A673 (cell line): Measurements from ENCODE around the gene MORF4L2. TPM values are rescaled to one million over a fixed set of nuclear protein-coding genes. Genes with fewer than 3 reads are reported as not detected.

Source experiments
- BruUV-seq: library from RNA; stranded (reverse); fragments of 400-500 nt; replicated peaks from 2 replicates; lab custom pipeline; 2021; lab: Mats Ljungman, UMichigan
- CTCF ChIA-PET: fragments of 300-600 bp; sonication (Branson Sonifier 250); formaldehyde crosslinking; loops from one replicate; lab custom pipeline; 2022; ENCODE audit warnings: antibody characterized with exemption; lab: Charles Lee
- POLR2A ChIA-PET: fragments of 300-600 bp; sonication (Branson Sonifier 250); formaldehyde crosslinking; loops from one replicate; lab custom pipeline; 2022; ENCODE audit warnings: antibody characterized with exemption; ENCODE audit not compliant: low non-redundant PET; lab: Charles Lee
- DNase-seq: peaks from one replicate; pipeline ENCODE4 v3.0.0-alpha.2; 2015; ENCODE audit warnings: low spot score
- H3K27ac ChIP-seq: fragments of 200-600 bp; sonication (generic); 2 replicates; pipeline ENCODE4 v1.5.1; 2016; ENCODE audit warnings: mixed run types, low read depth, mild to moderate bottlenecking, mixed read lengths, antibody characterized with exemption, low read length; ENCODE audit not compliant: poor library complexity, severe bottlenecking
- H3K27me3 ChIP-seq: fragments of 200-600 bp; sonication (generic); replicated peaks from 2 replicates; pipeline ENCODE4 v1.6.1; 2017; ENCODE audit warnings: mixed run types, low read depth, mild to moderate bottlenecking, mixed read lengths, antibody characterized with exemption, low read length; ENCODE audit not compliant: insufficient read depth, poor library complexity
- H3K36me3 ChIP-seq: fragments of 200-600 bp; sonication (generic); 2 replicates; pipeline ENCODE4 v1.6.1; 2016; ENCODE audit warnings: mixed run types, mild to moderate bottlenecking, mixed read lengths, antibody characterized with exemption, low read length; ENCODE audit not compliant: insufficient read depth, poor library complexity, severe bottlenecking
- H3K4me1 ChIP-seq: fragments of 200-600 bp; sonication (generic); 2 replicates; pipeline ENCODE4 v1.6.1; 2017; ENCODE audit warnings: mixed run types, mild to moderate bottlenecking, mixed read lengths, antibody characterized with exemption, low read length; ENCODE audit not compliant: insufficient read depth, poor library complexity, severe bottlenecking
- H3K4me3 ChIP-seq: fragments of 200-600 bp; sonication (generic); 2 replicates; pipeline ENCODE4 v1.5.1; 2016; ENCODE audit warnings: low read depth, mixed run types, mild to moderate bottlenecking, mixed read lengths, low read length; ENCODE audit not compliant: poor library complexity, severe bottlenecking
- H3K9me3 ChIP-seq: fragments of 200-600 bp; sonication (generic); 2 replicates; pipeline ENCODE4 v1.6.1; 2016; ENCODE audit warnings: mixed run types, low read depth, mild to moderate bottlenecking, mixed read lengths, antibody characterized with exemption, low read length; ENCODE audit not compliant: poor library complexity, severe bottlenecking
- CTCF ChIP-seq: fragments of 300-800, 200-600 bp; sonication (generic); conservative IDR thresholded peaks from 2 replicates; pipeline ENCODE4 v1.5.1; 2017; ENCODE audit warnings: low read depth, mild to moderate bottlenecking, antibody characterized with exemption, low read length, moderate library complexity, mixed read lengths
- EZH2 ChIP-seq: fragments of 200-600 bp; sonication (generic); IDR thresholded peaks from 2 replicates; pipeline ENCODE4 v1.6.1; 2017; ENCODE audit warnings: borderline replicate concordance, low read depth, mild to moderate bottlenecking, mixed read lengths, antibody characterized with exemption, low read length; ENCODE audit not compliant: poor library complexity, severe bottlenecking
- intact Hi-C: fragments of 100-400 bp; cut with micrococcal nuclease; formaldehyde crosslinking; loops from one replicate; pipeline ENCODE4 v1.10.0; 2022; ENCODE audit not compliant: unreplicated experiment
- total RNA-seq: library from RNA; stranded (reverse); gene quantifications from 2 replicates; pipeline ENCODE4 v1.2.3, GENCODE V29; 2021

Gene MORF4L2
- total RNA-seq, 1 experiment from 2014 or later = 473 TPM

GRCh38 chrX:103722505-103722904, 36.0 kb upstream of the MORF4L2 start:
- DNase-seq = no peak
- intact Hi-C loops = no loop called here
- Histone ChIP-seq H3K27me3 (no peaks in the 10 kb centered on the region), H3K4me1 (no peaks in the 10 kb centered on the region), H3K27ac (no peak overlapping the region), H3K4me3 (no peak overlapping the region), H3K9me3 (no peaks in the 10 kb centered on the region), H3K36me3 (no peaks in the 10 kb centered on the region)
- no TSS peak for BruUV-seq
- POLR2A ChIA-PET = no interaction called here
- CTCF ChIA-PET = no interaction called here
- no peak for TF ChIP-seq EZH2
- TF ChIP-seq CTCF = no peak

GRCh38 chrX:103718120-103718519, 31.6 kb upstream of the MORF4L2 start:
- Histone ChIP-seq H3K27me3 (no peaks in the 10 kb centered on the region), H3K4me1 (no peaks in the 10 kb centered on the region), H3K4me3 (no peak overlapping the region), H3K9me3 (no peaks in the 10 kb centered on the region), H3K27ac (no peak overlapping the region), H3K36me3 (no peaks in the 10 kb centered on the region)
- BruUV-seq = no TSS peak
- no peak for DNase-seq
- CTCF ChIA-PET = no interaction called here
- POLR2A ChIA-PET = no interaction called here
- no peak for TF ChIP-seq CTCF
- TF ChIP-seq EZH2 = no peak
- intact Hi-C loops = no loop called here

- intact Hi-C loops = no loop called here
- no peak for TF ChIP-seq CTCF
- TF ChIP-seq EZH2 = no peak
- no peak overlapping the region for H3K27ac ChIP-seq
- H3K4me3 ChIP-seq = no peak overlapping the region
- peak; percentile 7 for DNase-seq
- POLR2A ChIA-PET = no interaction called here
- H3K9me3 ChIP-seq = no peaks in the 10 kb centered on the region
- no peaks in the 10 kb centered on the region for H3K4me1 ChIP-seq
- no peaks in the 10 kb centered on the region for H3K27me3 ChIP-seq
- no TSS peak for BruUV-seq
- H3K36me3 ChIP-seq = no peaks in the 10 kb centered on the region
- CTCF ChIA-PET = no interaction called here
Observed at GRCh38 chrX:103716962-103717361, 30.5 kb upstream of the MORF4L2 start.
